ENCODE results near the gene EBP.
"Not testable (repeated sequence)": the region's sequence is repeated elsewhere in the genome, so short reads cannot be mapped to it uniquely, and the experiment has no call there.

The EBP gene

DNA sequence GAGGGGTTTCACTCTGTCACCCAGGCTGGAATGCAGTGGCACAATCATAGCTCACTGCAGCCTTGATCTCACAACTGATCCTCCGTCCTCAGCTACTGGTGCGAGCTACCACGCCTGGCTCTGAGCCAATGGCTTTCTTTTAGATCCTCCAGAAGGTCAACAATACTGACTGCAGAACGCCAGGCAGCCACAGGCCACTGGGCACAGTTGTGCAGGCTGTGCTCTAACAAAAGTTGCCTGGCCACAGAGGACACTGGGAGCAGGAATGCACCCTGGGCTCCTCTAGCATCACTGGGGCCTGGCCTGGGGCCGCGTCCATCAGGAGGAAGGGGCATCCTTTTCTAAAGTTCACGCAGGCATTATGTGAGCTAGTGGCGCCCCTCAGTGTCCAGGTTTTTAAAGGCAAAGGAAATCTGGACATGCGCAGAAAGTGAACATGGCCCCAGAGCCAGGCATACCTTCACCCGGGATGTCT is 27.7 kb upstream of the EBP start:
- DNase-seq (ENCODE audit: low read depth in 2 of 2) = no peak

DNA sequence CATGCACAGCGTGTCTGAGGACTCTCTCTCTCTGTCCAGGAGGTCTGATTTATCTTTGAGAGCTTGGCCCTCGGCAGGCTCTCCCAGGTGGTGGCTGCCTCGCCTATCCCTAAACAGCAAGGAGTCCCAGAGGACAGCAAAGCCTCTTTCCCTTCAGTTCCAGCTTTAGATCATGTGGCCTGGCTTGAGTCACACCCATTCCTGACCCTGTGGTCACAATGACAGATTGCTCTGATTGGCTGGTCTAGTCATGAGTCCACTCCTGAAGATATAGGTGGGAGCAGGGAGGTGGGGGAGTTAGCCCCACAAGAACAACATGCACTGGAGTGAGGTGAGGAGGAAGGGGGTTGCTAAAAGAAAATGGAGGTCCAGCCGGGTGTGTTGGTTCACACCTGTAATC is 24.9 kb upstream of the EBP start:
- no peak for DNase-seq (ENCODE audit: low read depth in 2 of 2)

DNA sequence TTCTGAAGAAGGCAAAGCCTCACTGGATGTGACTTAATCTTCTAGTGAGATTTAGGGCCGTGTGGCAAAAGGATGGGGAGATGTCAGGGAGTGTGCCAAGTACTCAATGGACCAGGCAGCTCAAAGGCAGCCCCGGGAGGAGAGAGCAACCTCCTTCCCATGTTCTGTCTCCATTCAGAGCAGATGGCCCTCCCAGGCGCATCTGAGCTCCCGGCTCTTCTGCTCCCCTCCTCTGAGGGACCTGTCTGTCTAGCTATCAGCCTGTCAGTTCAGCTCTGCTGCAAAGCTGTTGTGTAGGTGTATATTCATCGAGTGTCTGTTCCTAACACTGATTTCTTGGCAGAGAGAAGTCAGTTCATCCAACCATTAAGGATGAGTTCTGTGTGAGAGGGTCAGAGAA is 23.7 kb upstream of the EBP start:
- DNase-seq (ENCODE audit: low read depth in 2 of 2) = no peak

DNA sequence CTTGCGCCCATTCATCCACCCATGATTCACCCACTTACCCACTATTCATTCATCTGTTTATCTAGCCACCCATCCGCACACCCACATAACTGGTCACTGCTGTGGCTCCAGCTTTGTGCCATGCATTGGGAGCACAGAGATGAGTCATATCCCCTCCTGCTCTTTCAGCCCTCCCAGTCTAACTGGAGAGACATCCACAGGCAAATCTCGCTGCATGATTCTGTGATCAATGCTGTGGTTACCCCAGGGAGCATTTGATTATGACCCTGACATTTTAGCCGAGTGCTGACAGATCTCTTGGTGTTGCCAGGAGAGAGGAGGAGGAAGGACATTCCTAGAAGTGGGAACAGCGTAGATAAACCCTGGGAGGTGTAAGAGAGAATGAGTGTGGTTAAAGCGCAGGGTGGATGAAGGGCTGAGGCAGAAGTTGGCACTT is 23.2 kb upstream of the EBP start:
- no peak for DNase-seq (ENCODE audit: low read depth in 2 of 2)

DNA sequence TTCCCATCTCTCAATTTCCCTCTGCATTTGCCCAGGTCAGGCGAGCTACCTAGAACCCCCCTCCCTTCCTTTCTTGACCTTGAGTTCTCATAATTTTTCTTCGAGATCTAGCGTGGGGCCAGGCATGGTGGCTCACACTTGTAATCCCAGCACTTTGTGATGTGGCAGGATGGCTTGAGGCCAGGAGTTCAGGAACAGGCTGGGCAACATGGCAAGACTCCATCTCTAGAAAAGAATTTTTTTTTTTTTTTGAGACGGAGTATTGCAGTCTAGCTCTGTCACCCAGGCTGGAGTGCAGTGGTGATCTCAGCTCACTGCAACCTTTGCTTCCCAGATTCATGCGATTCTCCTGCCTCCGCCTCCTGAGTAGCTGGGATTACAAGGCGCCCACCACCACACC is 17.3 kb upstream of the EBP start:
- no peak for DNase-seq (ENCODE audit: low read depth in 2 of 2)

DNA sequence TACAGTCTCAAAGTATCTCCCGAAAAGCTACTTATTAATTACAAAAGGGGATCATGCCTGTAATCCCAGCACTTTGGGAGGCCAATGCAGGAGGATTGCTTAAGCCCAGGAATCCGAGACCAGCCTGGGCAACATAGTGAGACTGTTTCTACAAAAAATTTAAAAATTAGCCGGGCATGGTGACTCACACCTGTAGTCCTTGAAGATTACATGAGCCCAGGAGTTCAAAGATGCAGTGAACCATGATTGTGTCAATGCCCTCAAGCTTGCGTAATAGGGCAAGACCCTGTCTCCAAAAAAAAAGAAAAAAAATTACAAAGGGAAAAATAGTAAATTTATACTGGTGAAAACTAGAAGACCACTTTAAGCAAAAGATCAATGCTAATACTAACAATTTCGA is 16.1 kb upstream of the EBP start:
- DNase-seq (ENCODE audit: low read depth in 2 of 2) = no peak

DNA sequence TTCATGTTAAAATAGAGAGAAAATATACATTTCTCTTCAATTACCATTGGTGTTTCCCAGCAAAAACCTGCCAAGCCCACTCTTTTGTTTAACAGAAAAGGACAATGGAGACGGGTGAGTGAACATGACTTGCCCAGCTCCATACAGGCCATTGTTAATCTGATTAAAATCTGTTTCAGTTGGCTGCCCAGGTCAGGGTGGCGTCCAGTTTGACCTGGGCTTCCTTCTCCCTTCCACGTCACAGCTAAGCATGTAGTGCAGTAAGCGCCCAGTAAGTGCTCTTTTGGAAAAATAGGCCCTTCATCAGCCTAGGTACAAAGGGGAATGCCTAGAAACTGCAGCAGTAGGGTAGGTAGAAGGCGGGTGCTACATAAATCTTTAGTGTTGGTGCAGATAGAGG is 14.4 kb upstream of the EBP start:
- no peak for DNase-seq (ENCODE audit: low read depth in 2 of 2)

DNA sequence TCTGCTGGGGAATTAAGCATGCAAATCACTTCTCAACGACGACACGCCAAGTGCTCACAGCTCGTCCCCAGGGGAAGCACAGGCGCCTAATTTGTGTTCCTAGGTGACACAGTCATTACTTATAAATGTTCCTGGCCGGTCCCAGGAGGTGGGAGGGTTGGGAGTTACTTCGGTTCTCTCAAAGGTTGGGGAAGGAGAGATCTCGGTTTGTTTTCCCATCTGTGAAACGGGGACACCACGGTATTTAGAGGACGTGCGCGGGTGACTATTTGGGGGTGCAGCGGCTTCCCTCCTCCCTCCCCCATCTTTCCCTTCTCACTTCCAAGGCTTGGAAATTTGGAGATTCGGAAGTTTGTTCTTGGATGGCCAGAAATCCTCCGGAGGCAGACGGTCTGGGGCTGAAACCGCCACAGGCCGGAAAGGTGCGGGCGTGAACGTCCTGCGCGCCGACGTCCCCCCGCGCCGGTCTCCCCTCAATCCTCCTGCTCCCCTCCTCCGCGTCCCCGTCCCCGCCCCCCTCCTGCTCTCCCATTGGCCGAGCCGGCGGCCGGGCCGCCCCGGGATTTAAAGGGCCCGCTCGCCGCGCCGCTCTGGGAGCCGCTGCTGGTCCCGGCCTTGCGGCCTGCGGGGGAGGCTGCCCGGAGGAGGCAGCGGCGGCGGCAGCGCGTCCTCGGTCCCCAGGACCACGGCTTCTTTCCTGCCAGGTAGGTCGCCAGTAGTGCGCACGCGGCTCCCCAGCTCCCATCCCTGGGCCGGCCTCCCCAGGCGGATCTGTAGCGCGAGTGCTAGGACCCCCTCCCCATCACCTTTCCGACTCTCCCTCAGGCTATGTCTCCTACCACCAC is 13.0 kb upstream of the EBP start, which contains the start of gene PORCN:
TSS of gene PORCN (plus strand) at position 593 of the 845 bp plus-strand sequence. CDS start 829 bp downstream, outside the sequence.
- DNase-seq (ENCODE audit: low read depth in 2 of 2) = peak; percentile 63 to 71

DNA sequence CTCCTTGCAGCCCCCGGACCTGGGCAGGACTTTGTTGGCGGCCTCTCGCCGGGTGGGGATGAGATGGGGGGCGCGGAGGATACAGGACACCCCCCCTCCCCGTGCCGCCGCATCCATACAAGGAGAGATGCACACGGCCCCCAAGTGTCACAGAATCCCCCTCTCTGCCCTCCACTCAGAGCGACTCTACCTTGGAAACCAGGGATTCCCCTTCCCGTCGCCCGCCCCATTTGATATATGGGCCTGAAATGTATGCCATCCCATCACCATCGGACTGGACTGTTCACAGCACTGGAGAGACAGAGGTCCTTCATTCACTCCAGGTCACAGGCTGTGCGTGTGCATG is 12.4 kb upstream of the EBP start:
- no peak for DNase-seq (ENCODE audit: low read depth in 2 of 2)

DNA sequence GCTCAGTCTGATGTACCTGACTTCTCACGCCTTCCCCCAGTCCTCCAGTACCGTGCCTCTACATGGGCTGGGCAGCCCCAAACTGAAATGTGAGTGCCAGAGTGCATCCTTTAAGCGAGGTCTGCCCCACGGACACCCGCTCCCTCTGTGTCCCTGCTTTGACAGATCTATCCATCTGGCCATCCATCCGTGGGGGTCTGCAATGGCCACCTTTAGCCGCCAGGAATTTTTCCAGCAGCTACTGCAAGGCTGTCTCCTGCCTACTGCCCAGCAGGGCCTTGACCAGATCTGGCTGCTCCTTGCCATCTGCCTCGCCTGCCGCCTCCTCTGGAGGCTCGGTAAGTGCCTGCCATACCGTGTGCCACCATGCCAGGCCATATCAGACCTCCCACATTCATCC is 12.0 kb upstream of the EBP start:
- DNase-seq (ENCODE audit: low read depth in 2 of 2) = no peak

DNA sequence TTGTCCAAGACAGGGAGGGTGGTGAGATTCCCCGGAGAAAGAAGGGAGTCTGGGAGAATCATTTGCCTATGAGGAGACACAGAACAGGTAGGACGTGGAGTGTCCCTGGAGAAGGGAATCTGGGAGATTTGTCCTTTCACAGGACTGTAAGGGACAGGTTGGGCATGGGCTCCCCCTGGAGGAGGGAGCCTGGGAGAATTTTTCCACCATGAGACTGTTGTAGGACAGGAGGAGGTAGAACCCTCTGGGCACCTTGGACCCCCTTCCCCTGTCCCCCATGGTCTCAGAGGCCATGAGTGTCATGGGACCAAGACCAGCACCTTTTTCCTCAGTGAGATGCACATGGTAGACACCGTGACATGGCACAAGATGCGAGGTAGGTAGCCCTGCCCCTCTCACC is 10.0 kb upstream of the EBP start:
- no peak for DNase-seq (ENCODE audit: low read depth in 2 of 2)

DNA sequence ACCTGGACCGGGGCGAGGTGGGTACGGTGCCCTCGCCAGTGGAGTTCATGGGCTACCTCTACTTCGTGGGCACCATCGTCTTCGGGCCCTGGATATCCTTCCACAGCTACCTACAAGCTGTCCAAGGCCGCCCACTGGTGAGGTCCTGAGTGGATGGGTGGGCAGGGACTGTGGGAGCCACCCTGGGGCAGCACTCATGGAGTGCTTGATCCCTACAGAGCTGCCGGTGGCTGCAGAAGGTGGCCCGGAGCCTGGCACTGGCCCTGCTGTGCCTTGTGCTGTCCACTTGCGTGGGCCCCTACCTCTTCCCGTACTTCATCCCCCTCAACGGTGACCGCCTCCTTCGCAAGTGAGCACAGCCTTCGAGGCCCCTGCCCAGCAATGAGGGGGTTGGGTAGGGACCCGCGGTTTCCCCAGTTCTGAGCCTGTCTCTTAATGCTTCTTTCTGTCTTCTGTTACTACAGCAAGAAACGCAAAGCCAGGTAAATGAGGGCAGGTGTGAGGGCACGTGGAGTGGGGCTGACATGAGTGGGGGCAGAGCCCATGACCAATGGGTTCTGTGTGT is 9.2 kb upstream of the EBP start:
- DNase-seq (ENCODE audit: low read depth in 2 of 2) = no peak

DNA sequence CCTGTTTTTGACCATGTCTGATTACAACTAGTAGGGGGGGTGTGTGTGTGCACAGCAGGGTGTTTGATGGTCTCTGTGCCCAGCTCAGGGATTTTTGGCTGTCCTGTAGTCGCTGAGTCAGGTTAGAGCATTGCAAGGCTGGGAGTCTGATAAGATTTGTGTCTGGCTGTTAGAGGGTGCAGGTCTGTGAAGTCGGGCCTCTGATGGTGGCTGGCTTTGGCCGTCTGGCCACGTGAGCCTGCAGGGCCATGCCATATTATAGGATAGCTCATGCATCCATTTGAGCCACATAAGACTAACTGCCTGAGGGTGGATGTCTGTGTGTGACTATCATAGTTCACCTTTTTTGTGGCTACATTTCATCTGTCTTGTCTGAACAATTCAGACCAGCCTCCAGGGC is 7.9 kb upstream of the EBP start:
- DNase-seq (ENCODE audit: low read depth in 2 of 2) = no peak

DNA sequence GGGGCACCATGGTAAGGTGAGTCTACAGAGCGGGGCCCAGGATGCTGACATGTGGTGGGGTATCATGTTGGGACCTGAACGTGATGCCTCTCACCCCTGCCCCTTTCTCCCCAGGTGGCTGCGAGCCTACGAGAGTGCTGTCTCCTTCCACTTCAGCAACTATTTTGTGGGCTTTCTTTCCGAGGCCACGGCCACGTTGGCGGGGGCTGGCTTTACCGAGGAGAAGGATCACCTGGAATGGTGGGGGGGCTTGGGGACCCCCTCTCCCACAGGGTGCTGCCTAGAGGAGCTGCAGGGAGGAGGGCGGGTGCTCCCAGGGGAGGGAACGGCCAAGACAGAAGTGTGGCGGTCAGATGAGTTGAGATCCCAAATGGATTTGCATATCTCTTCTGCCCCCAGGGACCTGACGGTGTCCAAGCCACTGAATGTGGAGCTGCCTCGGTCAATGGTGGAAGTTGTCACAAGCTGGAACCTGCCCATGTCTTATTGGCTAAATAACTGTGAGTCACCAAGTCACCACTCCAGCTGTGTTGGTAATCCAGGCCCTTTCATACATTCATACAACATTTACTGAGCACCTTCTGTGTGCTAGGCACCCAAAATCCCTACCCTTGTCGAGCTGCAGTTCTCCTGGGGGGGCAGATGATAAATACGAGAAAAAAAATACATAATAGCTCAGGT is 7.3 kb upstream of the EBP start:
- DNase-seq (ENCODE audit: low read depth in 2 of 2) = no peak

DNA sequence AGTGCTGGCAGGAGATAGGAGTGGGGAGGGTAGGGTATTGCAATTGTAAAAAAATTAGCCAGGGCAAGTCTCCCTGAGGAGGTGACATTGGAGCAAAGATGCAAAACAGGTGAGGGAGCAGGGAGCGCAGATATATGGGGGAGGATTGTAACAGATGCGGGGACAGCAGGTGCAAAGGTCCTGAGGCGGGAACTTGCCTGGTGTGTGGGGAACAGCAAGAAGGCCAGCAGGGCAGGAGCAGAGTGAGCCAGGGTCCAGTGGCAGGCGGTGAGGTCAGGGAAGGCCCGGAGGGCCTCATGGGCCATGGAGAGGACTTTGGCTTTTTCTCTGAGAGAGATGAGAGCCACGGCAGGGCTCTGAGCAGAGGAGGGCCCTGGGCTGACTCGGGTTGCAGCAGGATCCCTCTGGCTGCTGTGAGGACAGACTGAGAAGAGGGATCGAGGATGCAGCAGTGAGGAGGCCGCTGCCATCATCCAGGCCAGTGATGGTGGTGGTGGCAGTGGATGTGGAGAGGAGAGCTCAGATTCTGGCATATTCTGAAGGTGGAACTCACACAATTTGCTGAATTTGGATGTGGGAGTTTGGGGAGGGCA is 6.6 kb upstream of the EBP start:
- no peak for DNase-seq (ENCODE audit: low read depth in 2 of 2)

DNA sequence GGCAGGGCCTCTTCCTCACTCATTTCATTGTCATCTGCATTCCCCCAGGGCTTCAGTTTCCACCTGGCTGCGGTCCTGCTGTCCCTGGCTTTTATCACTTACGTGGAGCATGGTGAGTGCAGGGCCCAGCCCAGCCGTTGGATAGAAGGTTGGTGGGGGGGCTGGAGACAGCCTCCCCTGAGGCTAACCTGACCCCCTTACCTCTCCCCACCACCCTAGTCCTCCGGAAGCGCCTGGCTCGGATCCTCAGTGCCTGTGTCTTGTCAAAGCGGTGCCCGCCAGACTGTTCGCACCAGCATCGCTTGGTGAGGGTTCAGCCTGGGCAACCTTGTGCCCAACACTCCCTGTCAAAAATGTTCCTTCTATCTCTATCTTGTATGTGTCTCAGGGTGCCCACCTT is 5.8 kb upstream of the EBP start:
- DNase-seq (ENCODE audit: low read depth in 2 of 2) = no peak

DNA sequence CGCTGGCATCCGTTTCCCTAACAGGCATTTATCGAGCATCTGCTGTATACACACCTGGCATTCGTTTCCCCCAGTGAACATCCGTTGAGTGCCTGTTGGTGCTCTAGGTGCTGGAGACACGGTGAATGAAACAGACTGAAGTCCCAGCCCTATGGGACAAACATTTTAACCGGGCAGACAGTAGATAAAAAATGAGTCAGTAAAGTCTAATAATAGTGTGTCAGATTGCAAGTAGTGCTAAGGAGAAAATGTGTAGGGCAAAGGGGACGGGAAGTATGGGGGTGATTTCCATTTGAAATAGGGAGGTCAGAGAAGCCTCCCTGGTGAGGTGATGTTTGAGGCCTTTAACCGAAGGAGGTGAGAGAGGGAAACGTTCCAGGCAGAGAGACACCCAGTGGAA is 5.3 kb upstream of the EBP start:
- DNase-seq (ENCODE audit: low read depth in 2 of 2) = no peak

DNA sequence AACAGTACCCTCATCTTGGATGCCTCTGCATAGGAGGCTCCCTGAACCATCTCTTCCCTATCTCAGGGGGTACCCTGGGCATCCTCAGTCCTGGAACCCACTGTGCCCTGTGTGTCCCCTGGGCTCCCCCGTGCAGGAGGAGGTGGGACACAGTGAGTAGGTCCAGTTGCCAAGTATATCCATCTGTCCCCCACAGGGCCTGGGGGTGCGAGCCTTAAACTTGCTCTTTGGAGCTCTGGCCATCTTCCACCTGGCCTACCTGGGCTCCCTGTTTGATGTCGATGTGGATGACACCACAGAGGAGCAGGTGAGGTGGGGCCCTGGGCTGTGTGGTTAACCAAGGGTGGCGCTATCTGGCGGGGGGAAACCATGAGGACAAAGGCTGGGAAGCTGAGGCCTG is 4.6 kb upstream of the EBP start:
- no peak for DNase-seq (ENCODE audit: low read depth in 2 of 2)

DNA sequence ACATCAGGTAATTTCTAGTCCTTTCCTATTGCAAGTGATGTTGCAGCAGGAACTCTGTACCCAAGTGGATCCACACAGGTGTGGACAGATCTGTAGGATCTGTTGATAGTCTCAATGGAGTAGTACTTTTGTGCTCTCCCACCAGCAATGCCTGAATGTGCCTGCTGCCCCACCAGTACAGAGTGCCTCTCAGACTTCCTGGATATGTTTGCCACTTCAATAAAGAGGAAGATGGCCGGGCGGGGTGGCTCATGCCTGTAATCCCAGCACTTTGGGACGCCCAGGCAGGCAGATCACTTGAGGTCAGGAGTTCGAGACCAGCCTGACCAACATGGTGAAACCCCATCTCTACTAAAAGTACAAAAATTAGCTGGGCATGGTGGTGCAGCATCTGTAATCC is 2.1 kb upstream of the EBP start:
- DNase-seq (ENCODE audit: low read depth in 2 of 2) = not testable (repeated sequence)

DNA sequence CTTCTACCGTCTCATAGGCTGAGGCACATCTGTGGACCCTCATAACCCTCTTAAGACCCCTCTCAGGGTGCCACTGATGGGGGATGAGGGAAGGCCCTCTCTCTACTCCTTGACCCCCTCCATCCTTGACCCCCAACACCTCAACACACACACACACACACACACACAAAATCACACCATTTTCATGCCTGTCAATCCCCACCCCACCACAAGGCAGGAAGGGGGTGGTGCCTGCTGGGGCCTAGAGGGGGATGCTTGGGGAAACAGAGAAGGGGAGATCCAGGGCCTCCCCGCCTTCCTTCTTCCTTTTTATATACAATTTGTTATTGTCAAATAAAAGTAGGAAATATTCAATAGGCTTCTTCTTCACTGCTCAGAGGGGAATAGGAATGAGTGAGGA is 1.2 kb upstream of the EBP start:
- DNase-seq (ENCODE audit: low read depth in 2 of 2) = no peak

DNA sequence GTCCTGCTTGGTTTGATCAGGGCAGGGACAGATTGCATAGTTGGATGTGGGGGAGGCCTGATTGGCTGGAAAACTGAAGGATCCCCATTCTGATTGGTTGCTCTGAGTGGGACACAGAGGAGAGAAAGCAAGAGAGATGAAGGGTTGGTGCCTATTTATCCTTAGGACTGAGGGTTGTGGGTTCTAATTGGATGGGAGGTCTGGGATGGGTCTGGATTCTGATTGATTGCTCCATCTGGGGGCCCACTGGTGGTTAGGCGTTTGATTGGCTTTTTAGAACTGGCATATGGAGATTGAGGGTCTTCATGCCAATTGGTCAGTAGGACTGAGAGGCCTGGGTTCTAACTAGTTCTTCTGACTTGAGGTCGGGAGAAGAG is 644 bp upstream of the EBP start:
- no peak for DNase-seq (ENCODE audit: low read depth in 2 of 2)

DNA sequence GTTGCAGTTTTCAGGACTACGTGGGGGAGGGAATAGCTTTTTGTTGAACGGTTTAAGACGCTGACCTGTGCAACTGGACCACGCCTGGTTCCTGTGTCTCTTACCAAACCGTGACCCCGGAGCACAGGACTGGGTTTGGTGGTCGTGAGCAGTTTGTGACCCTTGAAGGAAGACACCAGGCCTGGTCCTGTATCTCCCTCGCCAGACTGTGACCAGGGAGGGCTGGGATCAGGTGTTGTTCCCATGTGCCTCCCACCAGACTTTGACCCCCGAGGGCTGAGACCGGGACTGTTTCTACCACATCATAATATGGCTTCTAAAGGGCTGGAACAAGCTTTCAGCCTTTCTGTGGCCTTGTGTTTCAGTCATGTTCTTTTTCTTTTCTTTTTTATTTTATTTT is 683 bp downstream of the EBP start:
- DNase-seq (ENCODE audit: low read depth in 2 of 2) = no peak

DNA sequence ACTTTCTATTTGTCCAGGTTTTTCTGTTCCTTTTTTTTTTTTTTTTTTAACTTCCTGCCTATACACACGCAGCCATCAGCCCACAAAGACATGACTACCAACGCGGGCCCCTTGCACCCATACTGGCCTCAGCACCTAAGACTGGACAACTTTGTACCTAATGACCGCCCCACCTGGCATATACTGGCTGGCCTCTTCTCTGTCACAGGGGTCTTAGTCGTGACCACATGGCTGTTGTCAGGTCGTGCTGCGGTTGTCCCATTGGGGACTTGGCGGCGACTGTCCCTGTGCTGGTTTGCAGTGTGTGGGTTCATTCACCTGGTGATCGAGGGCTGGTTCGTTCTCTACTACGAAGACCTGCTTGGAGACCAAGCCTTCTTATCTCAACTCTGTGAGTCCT is 2.1 kb downstream of the EBP start:
- DNase-seq (ENCODE audit: low read depth in 2 of 2) = no peak
